GM23248 (cell line): Measurements from ENCODE around the gene RRAGA.

Source experiments
- EZH2 ChIP-seq: fragments of 200-600 bp; sonication (generic); IDR thresholded peaks from 2 replicates; pipeline ENCODE4 v1.6.1; 2018; ENCODE audit warnings: antibody characterized with exemption, mild to moderate bottlenecking; ENCODE audit not compliant: insufficient read depth, poor library complexity, severe bottlenecking
- EZH2phosphoT487 ChIP-seq: fragments of 200-600 bp; sonication (generic); IDR thresholded peaks from 2 replicates; pipeline ENCODE4 v1.6.1; 2018; ENCODE audit warnings: antibody characterized with exemption, moderate library complexity, mild to moderate bottlenecking, low read depth; ENCODE audit not compliant: insufficient read depth

DNA sequence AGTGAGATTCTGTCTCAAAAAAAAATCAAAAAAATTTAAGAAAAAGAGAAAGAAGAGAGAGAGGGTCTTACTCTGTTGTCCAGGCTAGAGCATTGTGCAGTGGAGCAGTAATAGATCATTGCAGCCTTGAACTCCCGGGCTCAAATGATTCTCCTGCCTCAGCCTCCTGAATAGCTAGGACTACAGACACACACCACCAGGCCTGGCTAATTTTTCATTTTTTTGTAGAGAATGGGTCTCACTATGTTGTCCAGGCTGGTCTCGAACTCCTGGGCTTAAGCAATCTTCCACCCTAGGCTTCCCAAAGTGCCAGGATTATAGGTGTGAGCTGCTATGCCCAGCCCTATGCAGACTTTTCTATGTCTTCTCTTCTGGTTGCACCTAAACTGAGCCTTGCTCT lies 25.0 kb downstream of the RRAGA start:
- TF ChIP-seq EZH2 (no peak), EZH2phosphoT487 (no peak)
